Stimulated activated CD4-positive, alpha-beta T cell treated with anti-CD3 and anti-CD28 coated beads, Interleukin-12 subunit alpha, Interleukin-12 subunit beta, amount 100 ng/mL, for 4 hours (primary cell): ENCODE measurements around the gene PVALB.

ENCODE experiments used
- DNase-seq: peaks from one replicate; pipeline ENCODE4 v3.0.0-alpha.2; 2020

The PVALB gene

GRCh38 chr22:36816636-36817524 is at the start of gene PVALB:
Gene PVALB, minus strand, starts transcription at chr22:36817035. Its CDS starts 30 bp downstream, at chr22:36817005.
- no peak for DNase-seq

GRCh38 chr22:36865346-36865745 is 48.5 kb upstream of the PVALB start:
- no peak for DNase-seq

GRCh38 chr22:36864454-36865215 is 47.8 kb upstream of the PVALB start:
- DNase-seq: no peak

- no peak for DNase-seq
Measured at GRCh38 chr22:36863979-36864378, 47.1 kb upstream of the PVALB start.

- DNase-seq: no peak
Measured at GRCh38 chr22:36863281-36863680, 46.4 kb upstream of the PVALB start.

- no peak for DNase-seq
Measured at GRCh38 chr22:36862251-36863242, 45.7 kb upstream of the PVALB start.

GRCh38 chr22:36860821-36861659 is 44.2 kb upstream of the PVALB start, which contains the start of gene NCF4:
Gene NCF4, plus strand, starts transcription at chr22:36861006. Its CDS starts 166 bp downstream, at chr22:36861172.
- peak; percentile 13 for DNase-seq

- DNase-seq: no peak
Measured at GRCh38 chr22:36860438-36860820, 43.6 kb upstream of the PVALB start.

GRCh38 chr22:36860017-36860416 is 43.2 kb upstream of the PVALB start:
- DNase-seq: no peak

GRCh38 chr22:36858966-36859365 is 42.1 kb upstream of the PVALB start:
- DNase-seq: no peak

GRCh38 chr22:36858156-36858555 is 41.3 kb upstream of the PVALB start:
- no peak for DNase-seq

- DNase-seq: no peak
Measured at GRCh38 chr22:36856792-36857135, 39.9 kb upstream of the PVALB start.

GRCh38 chr22:36856121-36856791 is 39.4 kb upstream of the PVALB start:
- peak; percentile 96 for DNase-seq

- no peak for DNase-seq
Measured at GRCh38 chr22:36855478-36855877, 38.6 kb upstream of the PVALB start.

GRCh38 chr22:36853407-36854099 is 36.7 kb upstream of the PVALB start:
- DNase-seq: peak; percentile 89

- DNase-seq: no peak
Measured at GRCh38 chr22:36852056-36852973, 35.5 kb upstream of the PVALB start.

- no peak for DNase-seq
Measured at GRCh38 chr22:36850682-36851081, 33.8 kb upstream of the PVALB start.

GRCh38 chr22:36850056-36850455 is 33.2 kb upstream of the PVALB start:
- DNase-seq: no peak

- DNase-seq: no peak
Measured at GRCh38 chr22:36846949-36847348, 30.1 kb upstream of the PVALB start.
